GM12801 (cell line): ENCODE results near the gene NEIL3.

Experiments used
- TF ChIP-seq, protein P1 (sequence below): IDR thresholded peaks from one replicate; pipeline ENCODE4 v1.5.1; 2011; ENCODE audit warnings: control low read depth; ENCODE audit not compliant: insufficient read length; ENCODE audit errors: extremely low read depth

Gene NEIL3, protein sequence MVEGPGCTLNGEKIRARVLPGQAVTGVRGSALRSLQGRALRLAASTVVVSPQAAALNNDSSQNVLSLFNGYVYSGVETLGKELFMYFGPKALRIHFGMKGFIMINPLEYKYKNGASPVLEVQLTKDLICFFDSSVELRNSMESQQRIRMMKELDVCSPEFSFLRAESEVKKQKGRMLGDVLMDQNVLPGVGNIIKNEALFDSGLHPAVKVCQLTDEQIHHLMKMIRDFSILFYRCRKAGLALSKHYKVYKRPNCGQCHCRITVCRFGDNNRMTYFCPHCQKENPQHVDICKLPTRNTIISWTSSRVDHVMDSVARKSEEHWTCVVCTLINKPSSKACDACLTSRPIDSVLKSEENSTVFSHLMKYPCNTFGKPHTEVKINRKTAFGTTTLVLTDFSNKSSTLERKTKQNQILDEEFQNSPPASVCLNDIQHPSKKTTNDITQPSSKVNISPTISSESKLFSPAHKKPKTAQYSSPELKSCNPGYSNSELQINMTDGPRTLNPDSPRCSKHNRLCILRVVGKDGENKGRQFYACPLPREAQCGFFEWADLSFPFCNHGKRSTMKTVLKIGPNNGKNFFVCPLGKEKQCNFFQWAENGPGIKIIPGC

DNA sequence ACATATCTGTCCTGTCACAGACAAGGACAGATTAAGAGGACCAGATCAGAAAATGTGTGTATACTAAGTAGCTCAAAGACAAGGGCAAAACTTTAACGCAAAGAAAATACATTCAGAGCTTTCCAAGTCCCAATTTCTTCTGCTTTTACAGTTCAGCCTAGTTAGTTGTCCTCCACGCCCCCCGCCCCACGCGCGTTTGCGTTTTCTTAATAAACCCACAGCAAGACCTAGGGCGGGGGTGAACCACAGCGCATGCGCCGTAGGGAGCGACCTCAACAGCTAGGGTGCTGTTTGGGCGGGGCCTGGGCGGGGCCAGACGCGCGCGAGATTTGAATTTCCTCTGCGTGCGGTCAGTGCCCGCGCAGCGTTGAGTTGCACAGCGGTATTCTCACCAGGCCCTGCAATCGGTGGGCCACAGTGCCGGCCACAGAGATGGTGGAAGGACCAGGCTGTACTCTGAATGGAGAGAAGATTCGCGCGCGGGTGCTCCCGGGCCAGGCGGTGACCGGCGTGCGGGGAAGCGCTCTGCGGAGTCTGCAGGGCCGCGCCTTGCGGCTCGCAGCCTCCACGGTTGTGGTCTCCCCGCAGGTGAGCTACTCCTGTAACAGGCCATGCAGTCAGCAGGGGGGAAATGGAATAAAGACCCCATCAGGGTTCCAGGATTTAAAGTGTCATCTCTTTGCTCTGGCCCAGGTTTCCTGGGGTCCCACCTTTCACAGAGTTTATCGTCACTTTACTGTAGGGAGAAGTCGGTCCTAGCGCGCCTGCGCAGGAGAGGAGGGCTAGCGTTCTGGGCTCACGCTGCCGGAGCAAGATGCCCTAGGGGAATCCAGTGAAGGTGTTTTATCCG is at the start of gene NEIL3:
Gene NEIL3 (plus strand): TSS at position 353 of the 850 bp plus-strand sequence. CDS start 80 bp downstream, at position 433.
- TF ChIP-seq, protein P1, sequence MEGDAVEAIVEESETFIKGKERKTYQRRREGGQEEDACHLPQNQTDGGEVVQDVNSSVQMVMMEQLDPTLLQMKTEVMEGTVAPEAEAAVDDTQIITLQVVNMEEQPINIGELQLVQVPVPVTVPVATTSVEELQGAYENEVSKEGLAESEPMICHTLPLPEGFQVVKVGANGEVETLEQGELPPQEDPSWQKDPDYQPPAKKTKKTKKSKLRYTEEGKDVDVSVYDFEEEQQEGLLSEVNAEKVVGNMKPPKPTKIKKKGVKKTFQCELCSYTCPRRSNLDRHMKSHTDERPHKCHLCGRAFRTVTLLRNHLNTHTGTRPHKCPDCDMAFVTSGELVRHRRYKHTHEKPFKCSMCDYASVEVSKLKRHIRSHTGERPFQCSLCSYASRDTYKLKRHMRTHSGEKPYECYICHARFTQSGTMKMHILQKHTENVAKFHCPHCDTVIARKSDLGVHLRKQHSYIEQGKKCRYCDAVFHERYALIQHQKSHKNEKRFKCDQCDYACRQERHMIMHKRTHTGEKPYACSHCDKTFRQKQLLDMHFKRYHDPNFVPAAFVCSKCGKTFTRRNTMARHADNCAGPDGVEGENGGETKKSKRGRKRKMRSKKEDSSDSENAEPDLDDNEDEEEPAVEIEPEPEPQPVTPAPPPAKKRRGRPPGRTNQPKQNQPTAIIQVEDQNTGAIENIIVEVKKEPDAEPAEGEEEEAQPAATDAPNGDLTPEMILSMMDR: no peak

DNA sequence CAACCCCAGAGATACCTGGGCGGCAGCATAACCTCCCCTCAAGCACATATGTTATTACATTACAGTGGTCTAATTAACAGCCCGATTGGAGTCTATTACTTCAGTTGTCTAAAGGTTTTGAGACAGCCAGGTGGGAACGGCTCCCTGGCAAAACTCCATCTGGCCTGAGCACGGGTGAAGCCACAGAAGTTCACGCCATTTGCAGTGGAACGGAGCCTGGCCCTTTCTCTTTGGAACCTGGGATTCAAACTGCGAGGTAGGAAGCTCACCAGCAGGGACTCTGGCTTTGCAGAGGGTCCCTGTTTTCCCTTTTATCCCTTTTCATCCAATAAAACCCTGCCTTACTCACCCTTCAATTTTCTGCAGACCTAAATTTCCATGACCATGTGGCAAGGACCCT is 45.9 kb upstream of the NEIL3 start:
- TF ChIP-seq, protein P1: no peak

DNA sequence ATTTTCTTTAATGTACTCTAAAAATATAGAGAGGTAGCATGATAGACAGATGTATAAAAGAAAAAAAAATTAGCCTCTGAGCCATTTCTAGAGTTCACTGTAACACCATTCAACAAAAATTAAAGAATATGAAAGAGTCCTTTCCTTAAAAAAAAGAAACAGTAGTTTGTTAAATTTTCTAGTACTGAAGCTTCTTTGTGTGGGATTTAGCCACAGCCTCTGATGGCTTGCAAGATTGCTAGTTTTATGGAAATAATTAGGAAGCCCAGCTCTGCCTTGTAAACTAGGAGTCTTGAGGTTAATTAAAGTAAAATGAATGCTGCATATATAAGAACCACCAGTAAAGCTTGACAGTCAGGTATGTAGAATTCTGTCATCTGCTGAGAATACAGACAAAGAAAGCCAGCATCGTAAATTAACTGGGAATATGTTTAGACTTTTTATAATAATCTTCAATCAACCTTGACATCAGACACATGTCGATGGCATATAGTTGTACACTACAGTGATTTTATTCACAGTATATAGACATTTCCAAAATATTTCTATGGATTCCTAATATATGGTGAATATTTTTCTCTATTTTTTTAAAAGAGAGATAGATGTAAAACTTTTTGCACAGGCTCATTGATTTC is 44.8 kb upstream of the NEIL3 start:
- TF ChIP-seq, protein P1: no peak

DNA sequence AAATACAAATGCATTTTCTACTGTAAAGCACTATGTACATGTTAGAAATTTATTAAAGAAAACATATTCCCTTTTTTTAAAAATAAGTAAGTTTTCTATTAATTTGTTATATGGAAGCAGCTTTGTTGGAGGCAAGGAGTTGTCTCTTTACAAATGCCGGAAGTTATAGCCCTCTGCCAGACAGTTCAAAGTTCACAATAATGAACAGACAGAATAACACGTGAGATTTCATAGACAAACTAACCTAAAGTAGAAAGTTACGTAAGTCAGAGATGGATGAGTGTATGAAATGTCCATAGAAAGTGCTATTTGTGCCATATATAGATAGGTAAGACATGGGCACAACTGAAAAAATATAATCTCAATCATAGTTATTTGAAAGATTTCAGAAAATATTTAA is 43.9 kb upstream of the NEIL3 start:
- TF ChIP-seq, protein P1: no peak

DNA sequence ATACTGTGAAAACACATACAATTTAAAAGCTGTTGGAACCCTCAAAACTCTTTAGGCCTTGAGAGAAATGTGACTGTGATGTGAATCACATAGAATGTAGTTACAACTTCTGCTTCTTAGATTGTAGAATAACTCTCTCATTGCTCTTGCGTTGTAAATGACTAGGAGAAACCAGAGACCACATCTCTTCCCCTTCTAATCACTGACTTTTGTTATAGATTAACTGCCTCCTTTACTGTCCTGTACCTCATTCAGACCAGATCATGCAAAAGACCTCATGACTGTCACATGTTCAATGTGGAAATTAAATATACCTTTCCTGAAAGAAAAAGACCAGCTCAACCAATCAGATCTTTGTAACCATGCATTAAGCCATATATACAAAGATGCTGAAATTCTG is 43.2 kb upstream of the NEIL3 start:
- TF ChIP-seq, protein P1: no peak

DNA sequence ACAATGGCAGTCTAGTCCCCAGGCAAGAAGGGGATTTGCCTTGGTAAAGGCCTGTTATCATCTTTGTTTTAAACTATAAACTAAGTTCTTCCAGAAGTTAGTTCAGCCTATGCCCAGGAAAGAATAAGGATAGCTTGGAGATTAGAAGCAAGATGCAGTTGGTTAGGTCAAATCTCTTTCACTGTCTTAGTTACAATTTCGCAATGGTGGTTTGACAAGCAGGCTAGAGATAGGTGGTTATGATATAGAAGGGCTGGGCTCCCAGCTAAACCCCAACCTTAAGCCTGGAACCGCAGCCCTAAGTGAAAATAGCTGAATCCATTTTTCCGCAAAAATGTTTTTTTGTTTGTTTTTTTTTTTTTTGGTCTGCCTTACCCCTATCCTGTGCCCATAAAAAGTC is 41.8 kb upstream of the NEIL3 start:
- TF ChIP-seq, protein P1: no peak

DNA sequence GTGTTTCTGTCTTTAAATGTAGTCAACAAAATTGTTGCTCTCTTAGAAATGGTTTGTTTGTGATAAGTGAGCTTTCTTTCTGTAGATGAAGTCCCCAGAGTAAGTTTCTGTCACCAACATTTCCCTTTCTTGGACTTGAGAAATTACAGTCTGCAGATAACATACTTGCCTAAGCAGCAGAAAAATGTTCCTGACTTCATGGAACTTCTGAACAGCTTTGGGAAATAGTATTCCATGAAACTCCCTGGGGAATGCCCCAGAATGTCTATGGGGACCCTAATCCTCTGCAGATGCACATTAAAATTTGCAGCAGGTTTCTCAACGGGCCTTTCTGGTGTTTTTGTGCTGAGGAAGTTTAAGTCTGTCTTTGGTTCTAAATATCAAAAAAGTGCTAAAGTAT is 38.6 kb upstream of the NEIL3 start:
- TF ChIP-seq, protein P1: no peak
